ENCODE measurements around the gene EPS15.
"Not testable (repeated sequence)": the region's sequence is repeated elsewhere in the genome, so short reads cannot be mapped to it uniquely, and the experiment has no call there.

DNA sequence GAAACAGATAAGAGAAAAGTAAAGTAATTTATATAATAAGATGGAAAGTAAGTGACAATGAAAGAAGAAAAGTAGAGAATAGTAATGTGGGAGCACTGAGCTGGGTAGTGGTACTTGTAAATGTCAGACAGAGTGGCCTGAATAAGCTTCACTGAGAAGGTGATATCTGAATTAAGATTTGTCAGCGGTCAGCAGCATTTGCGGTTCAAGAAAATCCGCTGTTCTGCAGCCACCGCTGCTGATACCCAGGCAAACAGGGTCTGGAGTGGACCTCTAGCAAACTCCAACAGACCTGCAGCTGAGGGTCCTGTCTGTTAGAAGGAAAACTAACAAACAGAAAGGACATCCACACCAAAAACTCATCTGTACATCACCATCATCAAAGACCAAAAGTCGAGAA is 132.8 kb downstream of the EPS15 start:
- TF ChIP-seq TEAD4 (IDR thresholded peaks at IDR 0.05; ENCODE audit: low read length); TEAD4 (CRISPR knock-in tag; IDR thresholded peaks at IDR 0.05; ENCODE audit: borderline replicate concordance); GABPA (tag; conservative IDR thresholded peaks at IDR 0.05; ENCODE audit: low read depth); ZKSCAN1 (IDR thresholded peaks at IDR 0.05; ENCODE audit: low read depth, low read length): not testable (repeated sequence)
- TF ChIP-seq, protein P1, sequence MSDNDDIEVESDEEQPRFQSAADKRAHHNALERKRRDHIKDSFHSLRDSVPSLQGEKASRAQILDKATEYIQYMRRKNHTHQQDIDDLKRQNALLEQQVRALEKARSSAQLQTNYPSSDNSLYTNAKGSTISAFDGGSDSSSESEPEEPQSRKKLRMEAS (CRISPR knock-in tag; IDR thresholded peaks at IDR 0.05) = not testable (repeated sequence)

All from K562 (cell line).